ENCODE results near the gene DOCK1.

GRCh38 chr10:126937026-126937425 lies 31.8 kb downstream of the DOCK1 start:
- no peak for TF ChIP-seq CTCF (IDR thresholded peaks at IDR 0.05; ENCODE audit: borderline replicate concordance, extremely low read depth, low read length, poor library complexity, severe bottlenecking)
- TF ChIP-seq EZH2 (IDR thresholded peaks at IDR 0.05; ENCODE audit: borderline replicate concordance, low read depth, low read length, severe bottlenecking), result no peak

Data from DND-41 (cell line).